A549 treated with CORT108297 at 1 μM for 4 hours (cell line): ENCODE data around the gene C3orf22. TPM values are rescaled to one million over a fixed set of nuclear protein-coding genes. Genes with fewer than 3 reads are reported as not detected.

ENCODE experiments used
- total RNA-seq: library from RNA; stranded (reverse); fragments of 200-300 nt; extraction: Qiagen RNA extraction; gene quantifications from 5 replicates; pipeline ENCODE4 v1.2.3, GENCODE V29; 2022

C3orf22 gene, protein sequence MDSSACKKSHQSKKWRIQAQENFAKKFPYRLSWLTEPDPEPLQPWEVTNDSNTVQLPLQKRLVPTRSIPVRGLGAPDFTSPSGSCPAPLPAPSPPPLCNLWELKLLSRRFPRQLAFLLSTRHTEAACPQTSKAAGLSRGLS
- total RNA-seq = not detected in 5 replicates

GRCh38 chr3:126558336-126559071 lies at the start of gene C3orf22:
Gene C3orf22 (minus strand): TSS chr3:126558932. CDS start chr3:126553390, 5,542 bp downstream.

DNA sequence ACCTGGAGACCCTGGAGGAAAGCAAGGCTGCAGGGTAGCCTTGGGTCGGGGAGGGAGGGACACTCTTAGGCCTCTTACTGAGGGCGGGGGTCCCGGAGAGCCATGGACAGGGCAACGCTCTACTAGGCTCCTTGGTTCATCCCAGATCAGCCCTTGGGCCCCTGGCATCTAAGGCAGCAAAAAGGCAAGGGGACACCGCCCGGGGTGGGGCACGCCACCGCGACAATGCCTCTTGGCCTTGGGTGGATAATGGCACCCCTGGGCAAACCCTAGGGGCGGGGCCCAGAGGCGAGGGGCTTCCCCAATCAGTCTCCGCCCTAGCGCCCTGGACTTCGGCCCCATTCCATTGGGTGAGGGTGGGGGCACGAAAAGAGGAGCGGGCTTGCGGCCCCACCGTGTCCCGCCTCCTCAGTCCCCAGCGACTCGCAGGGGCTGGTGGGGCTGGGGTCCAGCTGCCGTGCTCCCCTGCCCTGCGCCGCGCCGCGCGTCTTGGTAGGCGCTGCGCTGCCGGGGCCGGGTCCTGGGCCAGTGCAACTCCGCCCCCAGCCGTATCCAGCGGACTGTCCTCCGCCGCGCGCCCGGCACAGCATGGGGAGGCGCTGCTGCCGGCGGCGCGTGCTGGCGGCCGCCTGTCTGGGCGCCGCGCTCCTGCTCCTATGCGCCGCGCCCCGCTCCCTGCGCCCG lies 34.8 kb downstream of the C3orf22 start, which contains the start of gene CHST13:
TSS of gene CHST13 (plus strand) at position 411 of the 684 bp plus-strand sequence. CDS start at position 589, 178 bp downstream.

DNA sequence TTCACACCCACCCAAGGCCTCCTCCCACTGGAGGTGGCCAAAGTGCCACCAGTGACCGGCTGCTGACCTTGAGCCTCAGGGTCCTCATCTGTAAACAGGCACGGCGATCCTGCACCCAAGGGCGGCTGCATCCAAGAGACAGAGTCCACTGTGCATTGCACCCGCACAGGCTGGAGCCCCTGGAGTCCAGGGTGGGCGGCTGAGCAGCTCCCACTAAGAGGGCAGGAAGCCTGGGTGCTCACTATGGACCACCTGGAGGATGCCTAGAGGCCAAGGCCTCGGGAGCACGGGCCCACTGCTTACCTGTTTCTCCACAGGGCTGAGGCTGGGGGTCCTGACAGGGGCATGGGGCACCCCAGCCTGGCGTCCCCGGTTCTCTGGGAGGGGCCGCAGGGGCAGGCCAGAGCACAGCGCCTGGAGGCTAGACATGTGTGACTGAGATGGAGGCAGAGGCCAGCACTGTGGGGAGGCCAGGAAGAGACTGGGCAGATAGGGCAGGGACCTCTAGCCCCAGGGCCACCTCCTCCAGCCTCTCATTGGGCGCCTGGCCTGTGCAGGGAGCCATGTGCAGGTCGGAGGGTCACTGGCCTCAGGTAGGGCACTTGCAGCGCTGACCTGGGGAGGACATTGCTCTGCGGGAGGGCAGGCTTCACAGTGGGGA lies 41.3 kb downstream of the C3orf22 start, which contains the start of gene UROC1:
TSS of gene UROC1 (minus strand) at position 483 of the 661 bp plus-strand sequence. CDS start at position 429, 54 bp downstream.

Other genes with a start within 250 kb of the C3orf22 start
- gene KLF15, start 201.5 kb downstream of the C3orf22 start, total RNA-seq = 0.06 to 0.11 TPM (median 0.10 TPM) in 5 replicates
- gene CFAP100, start 164.0 kb downstream of the C3orf22 start, total RNA-seq = not detected in 5 replicates
- gene ZXDC, start 83.0 kb downstream of the C3orf22 start, total RNA-seq = 6.5 to 8.8 TPM (median 8.3 TPM) in 5 replicates
- gene UROC1, start 41.2 kb downstream of the C3orf22 start, total RNA-seq = not detected in 5 replicates
- 0.50 to 1.4 TPM (median 1.1 TPM) in 5 replicates for gene CHST13, start 34.8 kb downstream of the C3orf22 start, total RNA-seq
- gene TXNRD3, start 96.2 kb upstream of the C3orf22 start, total RNA-seq = 5.9 to 6.9 TPM (median 6.5 TPM) in 5 replicates
- 17.4 to 20.6 TPM (median 20.3 TPM) in 5 replicates for gene CHCHD6, start 145.3 kb upstream of the C3orf22 start, total RNA-seq